ENCODE measurements around the gene C15orf62.

The C15orf62 gene, protein sequence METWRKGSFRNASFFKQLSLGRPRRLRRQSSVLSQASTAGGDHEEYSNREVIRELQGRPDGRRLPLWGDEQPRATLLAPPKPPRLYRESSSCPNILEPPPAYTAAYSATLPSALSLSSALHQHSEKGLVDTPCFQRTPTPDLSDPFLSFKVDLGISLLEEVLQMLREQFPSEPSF

DNA sequence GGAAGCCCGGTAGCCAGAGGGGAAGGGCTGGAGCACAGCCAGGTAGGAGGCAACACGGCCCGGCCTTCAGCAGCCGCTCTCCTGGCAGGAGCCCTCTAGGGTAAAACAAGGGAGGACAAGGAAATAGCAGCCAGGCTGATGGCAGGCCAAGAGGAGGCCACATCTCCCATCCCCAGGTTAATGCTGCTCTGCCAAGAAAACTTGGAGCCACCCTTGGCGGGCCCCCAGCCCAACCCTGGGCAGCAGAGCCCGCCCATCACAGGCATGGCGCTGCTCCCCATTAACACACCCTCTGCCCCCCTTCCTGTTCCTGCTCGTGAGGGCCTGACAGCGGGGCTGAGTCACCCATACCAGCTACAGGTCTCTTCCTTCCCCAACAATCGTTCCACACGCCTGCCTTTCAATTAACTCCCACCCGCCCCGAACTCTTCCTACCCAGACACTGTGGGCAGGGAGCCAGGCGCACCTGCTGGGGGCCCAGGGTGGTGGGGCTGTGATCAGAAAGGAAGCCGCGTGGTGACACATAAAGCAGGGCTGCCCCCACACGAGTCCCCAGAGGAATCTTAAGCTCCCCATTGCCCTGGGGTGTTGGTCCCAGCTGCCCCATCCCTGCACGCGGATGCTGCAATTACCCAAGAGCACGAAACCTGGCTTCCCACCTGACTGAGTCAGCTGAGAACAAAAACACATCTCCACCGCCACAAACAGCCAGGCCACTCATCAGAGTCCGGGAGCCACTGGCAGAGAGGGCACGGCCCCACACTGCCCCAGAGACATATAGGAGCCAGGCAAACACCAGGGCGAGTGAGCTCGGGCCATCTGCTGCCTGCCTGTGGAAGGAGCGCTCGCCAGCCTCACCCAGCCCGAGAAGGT is at the start of gene C15orf62:
TSS of gene C15orf62 (plus strand) at position 707 of the 873 bp plus-strand sequence. CDS start 516 bp downstream, outside the sequence.
- peak; percentile 48 for DNase-seq

DNA sequence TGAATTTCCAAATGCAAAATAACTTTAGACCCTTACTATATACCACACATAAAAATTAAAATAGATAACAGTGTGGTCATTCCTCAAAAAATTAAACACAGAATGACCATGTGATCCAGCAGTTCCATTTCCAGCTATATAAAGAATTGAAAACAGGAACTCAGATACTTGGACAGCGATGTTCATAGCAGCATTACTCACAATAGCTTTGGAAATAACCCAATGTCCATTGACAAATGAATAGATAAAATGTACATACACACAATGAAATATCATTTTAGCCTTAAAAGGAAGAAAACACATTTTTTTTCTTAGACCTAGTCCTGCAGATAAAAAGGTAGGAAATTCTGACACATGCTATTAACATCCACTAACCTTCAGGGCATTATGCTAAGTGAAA is 48.1 kb upstream of the C15orf62 start:
- no peak for DNase-seq

DNA sequence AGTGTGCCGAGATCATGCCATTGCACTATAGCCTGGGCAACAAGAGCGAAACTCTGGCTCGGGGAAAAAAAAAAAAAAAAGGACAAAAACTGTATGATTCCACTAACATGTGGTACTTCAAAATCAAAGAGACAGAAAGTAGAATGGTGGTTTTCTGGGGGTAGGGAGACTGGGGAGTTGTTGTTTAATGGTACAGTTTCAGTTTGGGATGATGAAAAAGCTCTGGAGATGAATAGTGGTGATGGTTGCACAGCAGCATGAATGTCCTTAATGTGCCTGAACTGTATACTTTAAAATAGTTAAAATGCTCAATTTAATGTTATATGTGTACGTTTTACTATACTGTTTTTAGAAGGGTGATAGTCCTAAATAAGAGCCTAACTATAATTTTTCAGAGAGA is 47.4 kb upstream of the C15orf62 start:
- no peak for DNase-seq

DNA sequence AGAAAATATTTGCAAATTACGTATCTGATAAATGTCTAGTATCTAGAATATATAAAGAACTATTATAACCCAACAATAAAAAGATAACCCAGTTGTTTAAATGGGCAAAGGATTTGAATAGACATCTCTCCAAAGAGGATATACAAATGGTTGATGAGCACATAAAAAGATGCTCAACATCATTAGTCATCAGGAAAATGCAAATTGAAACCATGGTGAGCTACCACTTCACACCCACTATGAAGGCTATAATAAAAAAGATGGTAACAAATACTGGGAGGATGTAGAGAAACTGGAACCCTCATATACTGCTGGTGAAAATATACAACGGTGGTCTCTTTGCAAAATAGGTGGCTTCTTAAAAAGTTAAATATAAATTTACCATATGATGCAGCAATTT is 46.8 kb upstream of the C15orf62 start:
- DNase-seq: no peak

DNA sequence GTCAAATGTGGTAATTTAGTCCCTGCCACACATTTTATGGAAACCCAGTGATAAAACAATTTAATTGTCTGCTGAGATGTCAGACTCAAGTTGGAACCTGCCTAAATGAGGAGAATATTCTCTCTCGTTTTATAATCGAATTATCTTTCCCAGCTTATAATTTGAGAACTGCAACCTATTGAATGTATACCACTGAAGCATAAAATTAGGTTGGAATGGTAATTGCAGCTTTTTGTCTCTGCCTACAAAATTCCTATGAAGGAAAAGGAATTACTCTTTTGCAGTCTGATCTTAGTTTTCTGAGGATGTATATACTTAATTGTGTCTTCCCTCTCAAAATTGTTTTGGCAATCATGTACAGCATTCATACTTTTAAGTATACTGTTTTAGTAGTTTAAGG is 45.9 kb upstream of the C15orf62 start:
- no peak for DNase-seq

DNA sequence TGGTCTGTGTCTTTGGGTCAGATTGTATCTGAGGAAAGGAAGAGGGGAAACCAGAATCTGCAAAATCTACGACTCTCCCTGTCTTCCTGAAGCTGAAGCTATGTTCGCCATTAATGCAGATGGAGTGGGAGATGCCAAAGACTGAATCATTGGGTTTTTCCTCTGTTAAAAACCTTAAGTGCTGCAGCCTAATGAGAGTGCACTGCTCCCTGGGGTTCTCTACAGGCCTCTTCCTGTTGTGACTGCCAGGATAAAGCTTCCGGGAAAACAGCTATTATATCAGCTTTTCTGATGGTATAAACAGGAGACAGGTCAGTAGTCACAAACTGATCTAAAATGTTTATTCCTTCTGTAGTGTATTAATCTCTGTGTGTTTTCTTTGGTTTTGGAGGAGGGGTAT is 38.7 kb upstream of the C15orf62 start:
- no peak for DNase-seq

DNA sequence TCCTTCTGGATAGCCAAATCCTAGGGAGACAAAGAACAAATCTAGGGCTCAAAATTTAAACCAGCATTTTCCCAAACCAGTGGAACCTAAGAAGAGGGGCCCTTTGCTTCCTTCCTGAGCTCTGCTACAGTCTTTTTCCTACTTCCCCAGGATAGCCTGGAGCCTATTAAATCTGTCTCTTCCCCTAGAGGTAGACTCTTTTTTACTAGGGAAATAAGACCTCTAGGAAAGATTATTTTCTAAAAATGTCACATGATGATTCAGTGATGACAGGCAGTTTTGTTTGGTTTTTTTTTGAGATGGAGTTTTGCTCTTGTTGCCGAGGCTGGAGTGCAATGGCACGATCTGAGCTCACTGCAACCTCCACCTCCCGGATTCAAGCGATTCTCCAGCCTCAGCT is 33.2 kb upstream of the C15orf62 start:
- DNase-seq: no peak

DNA sequence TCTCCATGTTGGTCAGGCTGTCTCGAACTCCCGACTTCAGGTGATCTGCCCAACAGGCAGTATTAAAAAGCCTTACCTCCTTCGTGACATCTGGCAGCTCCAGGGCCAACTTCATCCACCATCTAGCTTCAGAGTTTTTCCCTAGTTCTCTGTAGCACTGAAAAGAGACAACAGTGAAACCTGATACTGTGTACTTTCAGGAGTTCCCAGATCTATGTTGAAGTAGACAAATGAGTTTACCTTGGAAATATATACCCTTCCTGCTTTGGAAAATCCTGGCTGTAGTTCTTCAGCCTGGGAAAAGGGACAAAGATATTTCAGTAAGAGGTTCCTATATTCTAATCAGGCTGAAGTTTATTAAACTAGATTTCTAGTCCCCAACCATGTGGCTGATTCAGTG is 32.7 kb upstream of the C15orf62 start:
- no peak for DNase-seq

DNA sequence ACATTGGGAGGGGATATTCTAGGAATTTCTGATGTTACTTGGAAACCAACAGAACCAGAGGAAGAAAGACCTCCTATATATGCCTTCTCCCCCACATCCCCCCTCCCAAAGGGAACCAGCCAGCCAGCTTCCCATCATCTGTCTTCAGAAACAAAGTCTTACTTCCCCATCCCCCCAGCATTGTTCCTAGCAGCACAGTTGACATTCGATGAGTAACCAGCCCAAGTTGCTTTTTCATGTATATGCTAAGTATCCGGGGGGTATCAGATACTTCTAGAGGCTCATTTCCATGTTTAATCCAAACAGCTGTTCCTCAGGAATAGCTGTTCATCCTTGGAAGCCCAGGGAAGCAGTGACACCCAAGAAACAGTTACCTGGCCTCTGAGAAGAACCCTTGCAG is 30.7 kb upstream of the C15orf62 start:
- DNase-seq: no peak

DNA sequence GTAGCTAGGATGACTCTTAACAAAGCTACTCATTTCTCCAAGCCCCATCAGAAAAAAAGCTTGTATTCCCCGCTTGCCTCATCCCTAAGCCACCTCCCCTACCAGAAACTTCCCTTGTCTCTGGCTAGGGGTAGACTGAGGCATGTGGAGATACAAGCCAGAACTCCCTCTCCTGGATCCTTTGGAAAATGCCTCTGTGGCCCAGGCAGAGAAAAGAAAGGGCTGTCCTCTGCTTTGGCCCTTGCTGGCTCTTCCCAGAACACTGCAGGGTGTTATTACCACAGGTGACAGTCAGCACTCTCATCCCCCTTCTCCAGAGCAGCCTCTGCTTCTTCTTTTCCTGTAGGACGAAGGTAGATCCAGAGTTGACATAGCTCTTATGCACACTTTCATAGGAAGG is 29.9 kb upstream of the C15orf62 start:
- DNase-seq: no peak

DNA sequence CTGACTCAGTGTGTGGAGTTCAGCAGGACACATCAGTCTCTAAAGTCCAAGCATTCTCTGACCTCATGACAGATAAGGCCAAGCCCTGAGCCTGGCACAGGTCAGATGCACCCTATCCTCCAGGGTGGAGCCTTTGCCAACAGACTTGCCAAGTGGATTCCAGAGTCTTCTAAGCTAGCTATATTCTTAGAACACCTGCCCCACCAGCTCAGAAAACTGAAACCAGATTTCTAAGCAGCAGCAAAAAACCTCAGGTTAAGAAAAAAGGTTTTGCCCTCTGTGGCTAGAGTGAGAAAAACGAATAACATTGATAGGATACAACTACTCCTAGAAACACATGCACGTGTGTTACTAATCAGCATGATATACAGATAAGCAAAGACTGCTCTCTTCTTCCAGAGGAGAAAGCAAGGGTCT is 26.3 kb upstream of the C15orf62 start:
- DNase-seq: no peak

DNA sequence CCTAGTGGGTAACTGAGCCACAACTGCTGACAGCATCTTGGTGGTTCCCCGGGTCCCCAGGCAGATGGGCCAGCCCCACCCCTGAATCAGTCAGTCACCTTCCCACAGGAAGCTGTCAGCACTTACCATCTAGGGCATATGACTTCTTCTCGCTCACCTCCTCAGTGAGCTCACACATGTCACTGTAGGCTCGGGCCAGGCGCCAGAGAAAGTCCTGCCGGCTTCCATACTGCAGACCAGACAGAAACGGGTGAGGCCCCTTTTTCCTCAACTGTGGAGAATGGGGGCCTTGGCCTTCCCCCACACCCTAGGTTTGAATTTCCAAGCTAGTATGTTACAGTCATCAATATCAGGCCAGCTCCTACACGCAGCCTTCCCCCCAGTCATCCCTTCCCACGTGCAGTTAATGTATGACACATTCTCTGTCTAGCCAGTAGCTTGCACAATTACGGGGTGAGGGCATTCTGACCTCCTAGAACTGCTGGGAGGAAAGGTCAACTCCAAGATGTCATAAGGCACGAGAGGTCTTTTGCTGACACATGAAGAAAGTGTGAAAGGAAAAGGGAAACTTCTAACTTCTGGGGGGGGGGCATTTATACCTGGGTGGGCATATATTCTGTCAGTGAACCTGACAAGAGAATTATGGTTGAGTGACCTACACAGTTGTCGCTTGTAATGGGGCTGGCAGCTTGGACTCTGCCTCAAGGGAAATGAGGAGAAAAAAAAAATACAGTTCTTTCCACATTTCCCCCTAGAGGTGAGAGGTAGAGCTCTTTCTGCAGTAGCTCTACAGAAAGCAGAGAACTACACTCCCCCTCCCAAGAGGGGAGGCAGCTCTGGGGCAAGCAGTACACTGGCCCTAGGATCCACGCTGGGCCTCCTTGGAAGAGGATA is 25.6 kb upstream of the C15orf62 start:
- peak; percentile 32 for DNase-seq

DNA sequence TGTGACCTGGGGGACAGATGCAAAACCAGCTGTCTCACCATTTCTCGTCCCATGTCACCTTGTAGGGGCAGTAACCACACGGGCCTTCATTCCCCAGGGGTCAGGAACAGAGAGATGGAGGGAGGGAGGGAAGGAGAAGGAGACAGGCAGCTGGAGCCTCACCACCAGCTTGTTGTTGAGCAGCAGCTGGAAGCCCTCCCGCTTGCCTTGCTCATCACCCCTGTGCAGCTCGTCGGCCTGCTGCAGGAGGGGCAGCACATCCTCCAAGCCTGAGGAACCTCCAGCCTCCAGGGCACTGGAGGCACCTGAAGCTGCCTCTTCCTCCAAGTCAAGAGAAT is 25.0 kb upstream of the C15orf62 start:
- no peak for DNase-seq

DNA sequence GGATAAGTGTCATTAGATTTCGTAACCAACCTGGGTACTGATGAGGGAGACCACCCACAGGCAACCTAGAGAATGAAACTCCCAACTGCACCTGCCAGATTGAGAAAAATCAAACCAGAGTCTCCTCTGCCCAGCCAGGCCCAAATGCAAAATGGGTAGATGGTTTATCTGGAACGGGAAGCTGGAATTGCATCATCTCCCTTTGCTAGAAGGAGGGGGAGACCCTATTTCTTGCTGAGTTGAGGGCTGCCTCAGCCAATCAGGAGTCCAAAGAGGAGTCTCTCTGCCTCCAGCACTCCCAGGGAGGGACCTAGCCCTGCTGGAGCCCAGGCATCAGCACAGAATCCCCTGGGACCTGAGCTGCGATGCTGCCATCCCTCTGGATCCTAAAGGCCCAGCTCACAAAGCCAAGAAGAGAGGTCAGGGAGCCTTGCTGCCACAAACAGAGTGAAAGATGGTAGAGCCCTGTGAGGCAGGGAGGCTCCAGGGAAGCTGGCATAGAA is 22.8 kb upstream of the C15orf62 start:
- no peak for DNase-seq

DNA sequence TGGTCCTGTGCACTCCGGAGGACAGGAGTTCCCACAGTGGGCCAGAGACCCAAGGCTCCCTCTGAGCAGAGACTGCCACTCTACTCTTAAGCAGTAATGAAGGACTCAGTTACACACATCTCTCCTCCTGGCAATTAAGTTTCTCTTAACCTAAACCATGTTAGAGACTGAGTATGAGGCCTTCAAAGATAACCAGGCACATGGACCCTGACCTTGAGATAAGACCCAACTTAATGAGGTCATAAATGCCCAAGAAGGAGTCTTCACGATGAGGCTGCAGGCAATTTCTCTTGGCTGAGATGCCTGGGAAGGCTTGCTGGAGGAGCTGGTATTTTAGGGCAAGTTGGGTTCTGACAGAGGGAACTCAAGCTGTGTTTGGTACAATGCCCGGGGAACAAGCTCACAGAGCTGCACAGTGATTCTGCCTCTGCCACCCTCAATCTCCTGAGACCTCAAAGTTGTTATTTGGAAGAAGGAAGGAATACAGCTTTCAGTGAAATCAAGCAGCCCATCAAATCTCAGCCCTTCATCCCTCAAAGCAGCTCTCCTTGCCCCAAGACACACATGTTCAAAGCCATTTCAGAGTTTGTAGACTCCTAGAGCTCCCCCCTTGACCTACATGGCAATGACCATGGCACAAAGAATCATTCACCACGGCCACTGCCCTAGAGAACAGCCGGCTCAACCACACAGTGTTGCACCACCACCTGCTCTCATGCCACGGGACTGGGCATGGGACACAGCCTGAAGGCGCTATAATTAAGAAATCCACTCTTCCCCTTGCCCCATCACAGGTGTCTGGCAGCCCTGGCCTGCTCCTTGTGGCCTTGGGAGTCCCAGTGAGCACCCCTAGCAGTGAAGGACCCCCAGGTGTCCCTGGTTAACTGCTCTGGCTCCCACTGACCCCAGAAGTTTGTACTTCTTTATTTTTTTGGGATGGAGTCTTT is 21.8 kb upstream of the C15orf62 start:
- DNase-seq: no peak

DNA sequence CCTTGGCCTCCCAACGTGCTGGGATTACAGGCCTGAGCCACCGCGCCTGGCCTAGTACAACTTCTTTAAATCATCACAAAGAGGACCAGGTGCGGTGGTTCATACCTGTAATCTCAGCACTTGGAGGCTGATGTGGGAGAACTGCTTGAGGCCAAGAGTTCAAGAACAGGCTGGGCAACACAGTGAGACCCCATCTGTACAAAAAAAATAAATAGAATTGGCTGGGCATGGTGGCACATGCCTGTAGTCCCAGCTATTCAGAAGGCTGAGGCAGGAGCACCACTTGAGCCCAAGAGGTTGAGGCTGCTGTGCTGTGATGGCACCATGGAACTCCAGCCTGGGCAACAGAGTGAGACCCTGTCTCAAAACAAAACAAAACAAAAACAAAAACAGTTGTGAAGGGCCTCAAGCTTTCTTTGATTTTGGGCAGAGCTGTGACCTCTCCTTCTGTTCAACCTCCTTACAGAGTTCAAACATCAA is 20.6 kb upstream of the C15orf62 start:
- no peak for DNase-seq

DNA sequence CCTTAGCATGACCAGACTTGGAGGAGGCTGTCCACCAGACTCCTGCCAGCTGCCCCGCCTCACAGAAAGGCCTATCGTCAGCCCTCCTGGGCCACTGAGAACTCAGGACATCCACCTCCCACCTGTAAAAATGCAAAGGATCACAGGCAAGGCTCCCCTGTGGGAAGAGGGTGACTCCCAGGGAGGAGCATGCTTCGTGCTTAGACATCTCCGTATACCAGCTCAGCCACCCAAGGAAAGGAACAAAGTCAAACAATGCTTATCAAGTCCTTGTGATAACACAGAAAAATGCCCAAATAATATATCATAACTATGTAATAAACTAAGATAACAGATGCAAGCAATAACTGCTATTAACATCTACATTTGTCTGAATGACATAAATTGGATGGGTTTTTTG is 18.9 kb upstream of the C15orf62 start:
- no peak for DNase-seq

DNA sequence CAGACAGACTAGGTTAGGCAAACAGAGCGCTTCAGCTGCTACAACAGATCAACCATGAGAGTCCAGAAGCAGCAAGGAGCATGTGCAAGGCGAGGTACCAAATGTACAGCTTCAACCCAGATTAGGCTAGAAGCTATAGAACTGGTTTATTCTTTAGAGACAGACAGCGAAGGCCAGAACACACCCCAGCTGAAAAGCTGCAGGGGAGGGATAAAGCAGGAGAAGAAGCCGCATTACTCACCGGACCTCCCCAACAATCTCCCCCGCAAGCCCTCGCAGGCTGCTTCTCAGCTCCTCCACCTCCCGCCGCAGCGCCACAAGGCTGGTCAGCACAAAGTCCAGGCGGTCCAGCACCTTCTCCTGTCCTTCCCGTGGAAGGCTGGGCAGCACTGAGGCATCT is 18.0 kb upstream of the C15orf62 start:
- no peak for DNase-seq

DNA sequence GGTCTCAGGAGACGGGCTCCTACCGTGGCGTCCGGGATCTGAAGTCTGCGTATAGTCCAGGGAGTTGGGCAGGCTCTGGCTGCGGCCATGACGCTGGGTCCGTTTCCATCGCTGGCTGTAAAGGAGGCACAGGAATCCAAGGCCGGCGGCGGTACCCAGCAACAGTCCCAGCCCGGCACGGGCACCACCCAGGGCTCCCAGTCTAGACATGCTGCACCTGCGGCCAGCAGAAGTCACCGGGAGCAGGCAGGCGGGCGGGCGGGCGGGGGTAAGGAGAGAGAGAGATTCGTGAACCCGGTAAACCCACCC is 15.3 kb upstream of the C15orf62 start:
- no peak for DNase-seq

DNA sequence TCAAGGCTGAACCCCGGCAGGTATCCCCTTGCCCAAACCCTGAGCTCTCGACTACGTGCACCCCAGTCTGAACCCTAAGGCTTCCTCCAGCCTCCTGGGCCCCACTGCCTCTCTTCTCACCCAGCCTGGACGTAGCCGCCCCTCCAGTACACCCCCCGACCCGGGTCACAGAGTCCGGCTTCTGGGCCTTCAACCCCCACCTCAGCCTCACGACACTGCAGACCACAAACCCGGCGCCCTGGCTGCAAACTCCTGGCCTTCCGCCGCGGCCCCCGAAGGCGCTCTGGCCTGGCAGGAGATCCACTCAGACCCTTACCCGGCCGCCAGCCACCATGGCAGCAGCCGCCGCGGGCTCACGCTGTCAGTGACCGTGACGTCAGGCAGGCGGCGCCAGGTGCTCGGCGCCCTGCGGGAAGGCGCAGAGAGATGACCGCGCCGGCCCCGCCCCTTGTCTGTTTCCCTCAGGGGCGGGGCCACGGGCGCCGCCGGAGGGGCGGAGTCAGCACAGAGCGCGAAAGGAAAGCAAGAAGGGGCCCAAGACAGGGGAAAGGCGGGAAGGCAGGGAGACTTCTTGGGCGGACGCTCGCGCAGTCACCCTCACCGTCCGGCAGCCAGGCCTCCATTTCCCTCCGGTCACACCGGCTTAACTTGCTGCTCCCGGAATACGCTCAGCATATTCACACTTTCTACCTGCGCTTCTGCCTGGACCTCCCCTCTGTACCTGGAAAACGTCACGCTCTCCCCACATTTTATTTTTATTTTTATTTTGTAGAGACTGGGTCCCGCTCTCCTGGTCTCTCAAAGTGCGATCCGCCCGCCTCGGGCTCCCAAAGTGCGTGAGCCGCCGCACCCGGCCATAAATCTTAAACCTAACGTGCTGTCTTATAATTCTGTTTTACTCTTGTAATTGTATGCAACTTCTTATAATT is 14.6 kb upstream of the C15orf62 start, which contains the start of gene RMDN3:
TSS of gene RMDN3 (minus strand) at position 372 of the 929 bp plus-strand sequence. CDS start 471 bp downstream, outside the sequence.
- peak; percentile 90 for DNase-seq

DNA sequence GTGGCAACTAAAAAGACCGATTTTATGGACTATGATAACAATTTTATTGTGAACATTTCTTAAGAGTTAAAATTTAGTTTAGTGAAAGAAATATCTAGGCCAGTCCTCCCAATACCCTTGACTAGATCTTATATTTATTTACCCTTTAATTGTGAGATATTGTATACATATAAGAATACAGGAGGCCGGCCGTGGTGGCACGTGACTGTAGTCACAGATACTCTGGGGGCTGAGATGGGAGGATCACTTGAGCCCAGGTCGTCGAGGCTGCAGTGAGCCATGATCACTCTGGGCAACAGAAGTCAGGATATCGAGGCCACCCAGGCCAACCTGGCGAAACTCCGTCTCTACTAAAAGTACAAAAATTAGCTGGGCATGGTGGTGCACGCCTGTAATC is 14.0 kb upstream of the C15orf62 start:
- no peak for DNase-seq

Measured in activated CD4-positive, alpha-beta T cell treated with anti-CD3 and anti-CD28 coated beads for 1 hour (primary cell).